Bone marrow (tissue), 2 donors: Measurements from ENCODE around the gene PDE6C.

ENCODE experiments used
- DNase-seq, 2 donors: peaks; one replicate each; lab custom pipeline; 2025; lab: John Stamatoyannopoulos, UW

The PDE6C gene

GRCh38 chr10:93612311-93612710, at the start of gene PDE6C:
Gene PDE6C, plus strand, starts transcription at chr10:93612537. Its CDS starts 189 bp downstream, at chr10:93612726.
- DNase-seq = no peak

GRCh38 chr10:93565446-93565845, 46.9 kb upstream of the PDE6C start:
- DNase-seq = no peak

- DNase-seq = no peak
Measured at GRCh38 chr10:93566435-93567276, 45.7 kb upstream of the PDE6C start, which contains the start of gene FFAR4. Gene FFAR4, plus strand, starts transcription at chr10:93566665. Its CDS starts 56 bp downstream, at chr10:93566721.

GRCh38 chr10:93567277-93568104, 44.8 kb upstream of the PDE6C start:
- DNase-seq = no peak

- DNase-seq = no peak
Measured at GRCh38 chr10:93568105-93568390, 44.3 kb upstream of the PDE6C start.

GRCh38 chr10:93570383-93570782, 42.0 kb upstream of the PDE6C start:
- DNase-seq = no peak

GRCh38 chr10:93572606-93573005, 39.7 kb upstream of the PDE6C start:
- no peak for DNase-seq

- peak; percentile 8 to 9 for DNase-seq
Measured at GRCh38 chr10:93573051-93573909, 39.1 kb upstream of the PDE6C start.

- no peak for DNase-seq
Measured at GRCh38 chr10:93573924-93574323, 38.4 kb upstream of the PDE6C start.

- no peak for DNase-seq
Measured at GRCh38 chr10:93576888-93577287, 35.4 kb upstream of the PDE6C start.

GRCh38 chr10:93577565-93577964, 34.8 kb upstream of the PDE6C start:
- DNase-seq = no peak

- DNase-seq = no peak
Measured at GRCh38 chr10:93579089-93579488, 33.2 kb upstream of the PDE6C start.

GRCh38 chr10:93579985-93580711, 32.2 kb upstream of the PDE6C start:
- no peak for DNase-seq

- DNase-seq = no peak
Measured at GRCh38 chr10:93580828-93581227, 31.5 kb upstream of the PDE6C start.

GRCh38 chr10:93584445-93584844, 27.9 kb upstream of the PDE6C start:
- no peak for DNase-seq

GRCh38 chr10:93589648-93590562, 22.4 kb upstream of the PDE6C start:
- DNase-seq = no peak

- no peak for DNase-seq
Measured at GRCh38 chr10:93590638-93591037, 21.7 kb upstream of the PDE6C start.

GRCh38 chr10:93591065-93591808, 21.1 kb upstream of the PDE6C start:
- DNase-seq = no peak

- no peak for DNase-seq
Measured at GRCh38 chr10:93593254-93593653, 19.1 kb upstream of the PDE6C start.

- DNase-seq = no peak
Measured at GRCh38 chr10:93593749-93594148, 18.6 kb upstream of the PDE6C start.
